Measurements from ENCODE around the gene ZSWIM5.

ZSWIM5 gene

DNA sequence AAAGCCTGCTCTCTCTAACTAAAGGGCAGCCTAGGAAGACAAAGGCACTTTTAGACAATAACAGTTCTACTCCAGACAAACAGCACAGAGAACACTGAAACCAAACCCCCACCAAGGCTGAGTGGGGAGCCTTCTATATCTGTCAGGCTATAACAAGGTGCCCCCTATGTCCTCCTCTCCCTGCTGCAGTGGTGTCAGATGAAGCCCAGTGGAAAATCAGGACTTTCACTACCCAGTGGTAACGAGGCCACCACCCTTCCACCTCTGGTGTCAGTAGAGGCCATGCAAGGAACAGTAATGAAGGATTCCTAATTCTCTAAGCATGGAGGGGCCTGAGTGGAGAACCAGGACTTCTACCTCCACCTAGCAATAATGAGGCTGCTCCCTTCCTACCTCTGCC is 83.7 kb downstream of the ZSWIM5 start:
- Histone ChIP-seq H3K36me3 (replicated peaks; ENCODE audit: insufficient read depth, low read length) (no peaks in the 10 kb centered on the region), H3K9me3 (replicated peaks; ENCODE audit: insufficient read depth, low read length) (no peaks in the 10 kb centered on the region), H3K4me3 (ENCODE audit: low read length) (no peak overlapping the region), H3K79me2 (ENCODE audit: low read length) (no peaks in the 10 kb centered on the region), H4K20me1 (ENCODE audit: insufficient read depth, low read length) (no peaks in the 10 kb centered on the region), H3K9ac (ENCODE audit: low read length) (no peak overlapping the region), H3F3A (ENCODE audit: insufficient read depth, low read length) (no peaks in the 10 kb centered on the region), H3K27ac (ENCODE audit: low read length) (no peak overlapping the region), H2AFZ (ENCODE audit: low read length) (no peak overlapping the region), H3K9me2 (replicated peaks; ENCODE audit: insufficient read depth, low read length) (no peaks in the 10 kb centered on the region), H3K27me3 (replicated peaks; ENCODE audit: insufficient read depth, low read length) (no peaks in the 10 kb centered on the region), H3K4me2 (ENCODE audit: low read depth, low read length) (no peak overlapping the region), H3K4me1 (ENCODE audit: low read length) (no peaks in the 10 kb centered on the region)
- DNase-seq, result no peak
- TF ChIP-seq EZH2 (optimal IDR thresholded peaks at IDR 0.05; ENCODE audit: low read depth, low read length), result no peak
- TF ChIP-seq EZH2phosphoT487 (IDR thresholded peaks at IDR 0.05; ENCODE audit: low read length), result no peak
- TF ChIP-seq, protein P1, sequence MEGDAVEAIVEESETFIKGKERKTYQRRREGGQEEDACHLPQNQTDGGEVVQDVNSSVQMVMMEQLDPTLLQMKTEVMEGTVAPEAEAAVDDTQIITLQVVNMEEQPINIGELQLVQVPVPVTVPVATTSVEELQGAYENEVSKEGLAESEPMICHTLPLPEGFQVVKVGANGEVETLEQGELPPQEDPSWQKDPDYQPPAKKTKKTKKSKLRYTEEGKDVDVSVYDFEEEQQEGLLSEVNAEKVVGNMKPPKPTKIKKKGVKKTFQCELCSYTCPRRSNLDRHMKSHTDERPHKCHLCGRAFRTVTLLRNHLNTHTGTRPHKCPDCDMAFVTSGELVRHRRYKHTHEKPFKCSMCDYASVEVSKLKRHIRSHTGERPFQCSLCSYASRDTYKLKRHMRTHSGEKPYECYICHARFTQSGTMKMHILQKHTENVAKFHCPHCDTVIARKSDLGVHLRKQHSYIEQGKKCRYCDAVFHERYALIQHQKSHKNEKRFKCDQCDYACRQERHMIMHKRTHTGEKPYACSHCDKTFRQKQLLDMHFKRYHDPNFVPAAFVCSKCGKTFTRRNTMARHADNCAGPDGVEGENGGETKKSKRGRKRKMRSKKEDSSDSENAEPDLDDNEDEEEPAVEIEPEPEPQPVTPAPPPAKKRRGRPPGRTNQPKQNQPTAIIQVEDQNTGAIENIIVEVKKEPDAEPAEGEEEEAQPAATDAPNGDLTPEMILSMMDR (IDR thresholded peaks at IDR 0.05; ENCODE audit: low read length), result no peak

DNA sequence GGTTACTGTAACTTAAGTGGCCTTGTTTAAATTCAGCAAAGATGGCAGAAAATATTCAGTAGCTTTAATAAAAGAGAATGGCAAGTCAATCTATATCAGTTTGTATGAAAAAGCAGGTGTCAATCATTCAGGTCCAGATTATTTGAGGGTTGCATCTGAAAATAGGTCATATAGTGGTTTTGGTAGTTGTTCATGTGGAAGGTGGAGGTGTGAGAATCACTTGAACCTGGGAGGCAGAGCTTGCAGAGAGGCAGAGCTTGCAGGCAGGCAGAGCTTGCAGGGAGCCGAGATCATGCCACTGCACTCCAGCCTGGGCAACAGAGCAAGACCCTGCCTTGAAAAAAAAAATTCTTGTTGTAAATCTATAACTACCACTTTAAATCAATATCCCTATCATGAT is 88.6 kb downstream of the ZSWIM5 start:
- Histone ChIP-seq H4K20me1 (ENCODE audit: insufficient read depth, low read length) (no peaks in the 10 kb centered on the region), H3K27ac (ENCODE audit: low read length) (no peak overlapping the region), H3K4me3 (ENCODE audit: low read length) (no peak overlapping the region), H3K36me3 (replicated peaks; ENCODE audit: insufficient read depth, low read length) (no peaks in the 10 kb centered on the region), H3K4me2 (ENCODE audit: low read depth, low read length) (no peak overlapping the region), H2AFZ (ENCODE audit: low read length) (no peak overlapping the region), H3K4me1 (ENCODE audit: low read length) (no peaks in the 10 kb centered on the region), H3K9me3 (replicated peaks; ENCODE audit: insufficient read depth, low read length) (no peaks in the 10 kb centered on the region), H3K79me2 (ENCODE audit: low read length) (no peaks in the 10 kb centered on the region), H3F3A (ENCODE audit: insufficient read depth, low read length) (no peaks in the 10 kb centered on the region), H3K9me2 (replicated peaks; ENCODE audit: insufficient read depth, low read length) (no peaks in the 10 kb centered on the region), H3K27me3 (replicated peaks; ENCODE audit: insufficient read depth, low read length) (no peaks in the 10 kb centered on the region), H3K9ac (ENCODE audit: low read length) (no peak overlapping the region)
- DNase-seq, result no peak
- no peak for TF ChIP-seq EZH2phosphoT487 (IDR thresholded peaks at IDR 0.05; ENCODE audit: low read length)
- TF ChIP-seq EZH2 (optimal IDR thresholded peaks at IDR 0.05; ENCODE audit: low read depth, low read length), result no peak
- TF ChIP-seq, protein P1 (IDR thresholded peaks at IDR 0.05; ENCODE audit: low read length), result no peak

DNA sequence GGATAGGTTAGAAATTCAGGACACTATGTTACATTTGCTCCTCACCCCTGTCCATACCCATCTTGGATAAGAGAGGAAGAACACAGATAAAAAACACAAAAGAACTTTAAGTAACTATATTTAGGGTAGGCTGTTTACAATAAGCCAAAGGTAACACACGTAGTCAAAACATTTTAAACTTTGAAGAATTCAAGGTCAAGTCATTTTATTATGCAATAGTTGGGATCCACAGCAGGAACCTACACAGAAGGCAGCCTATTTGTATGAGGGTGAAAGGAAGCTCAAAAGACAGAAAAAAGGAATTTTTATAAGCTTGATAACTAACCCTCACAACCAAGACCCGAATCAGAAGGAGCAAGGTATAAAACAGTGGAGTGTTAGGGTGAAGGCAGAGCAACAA is 89.6 kb downstream of the ZSWIM5 start:
- no peaks in the 10 kb centered on the region for H3K27me3 ChIP-seq (replicated peaks; ENCODE audit: insufficient read depth, low read length)
- no peaks in the 10 kb centered on the region for H3K36me3 ChIP-seq (replicated peaks; ENCODE audit: insufficient read depth, low read length)
- H3K4me2 ChIP-seq (ENCODE audit: low read depth, low read length), result no peak overlapping the region
- no peak overlapping the region for H2AFZ ChIP-seq (ENCODE audit: low read length)
- DNase-seq, result no peak
- no peak overlapping the region for H3K4me3 ChIP-seq (ENCODE audit: low read length)
- TF ChIP-seq, protein P1 (IDR thresholded peaks at IDR 0.05; ENCODE audit: low read length), result no peak
- TF ChIP-seq EZH2phosphoT487 (IDR thresholded peaks at IDR 0.05; ENCODE audit: low read length) (no peak), EZH2 (optimal IDR thresholded peaks at IDR 0.05; ENCODE audit: low read depth, low read length) (no peak)
- H3K9me3 ChIP-seq (replicated peaks; ENCODE audit: insufficient read depth, low read length), result no peaks in the 10 kb centered on the region
- no peaks in the 10 kb centered on the region for H3K79me2 ChIP-seq (ENCODE audit: low read length)
- no peaks in the 10 kb centered on the region for H3F3A ChIP-seq (ENCODE audit: insufficient read depth, low read length)
- no peaks in the 10 kb centered on the region for H4K20me1 ChIP-seq (ENCODE audit: insufficient read depth, low read length)
- H3K9ac ChIP-seq (ENCODE audit: low read length), result no peak overlapping the region
- H3K4me1 ChIP-seq (ENCODE audit: low read length), result no peaks in the 10 kb centered on the region
- H3K27ac ChIP-seq (ENCODE audit: low read length), result no peak overlapping the region
- no peaks in the 10 kb centered on the region for H3K9me2 ChIP-seq (replicated peaks; ENCODE audit: insufficient read depth, low read length)
